ENCODE results near the gene CROT. TPM values are rescaled to one million over a fixed set of nuclear protein-coding genes. Genes with fewer than 3 reads are reported as not detected.

The CROT gene
- total RNA-seq, 8 experiments from 2014 or later, result 5.8 to 18.2 (median 9.0) TPM

- in situ Hi-C loops (cut with MboI; ENCODE audit: low pct_unique_long_range_greater_than_20kb in 2 of 9, low sequenced_read_pairs in 9 of 9, unreplicated experiment in 9 of 9), result loop anchor here in 3 of 9 experiments (25.0 kb wide), 3 partner anchors 92 to 1517 kb away; no protein-coding TSS in a partner anchor
- Histone ChIP-seq H3K4me1 (replicated peaks in 1 of 2) (no peaks in the 10 kb centered on the region), H3K27ac (no peak overlapping the region), H3K4me3 (no peak overlapping the region)
- ATAC-seq (replicated peaks in 6 of 8), result no peak
Observed at GRCh38 chr7:87404674-87405073, 59.2 kb downstream of the CROT start.

GRCh38 chr7:87411186-87411585 is 65.7 kb downstream of the CROT start:
- 83 to 100% (median 100%) methylated on average over 1 of the region's 1 CpG; no CpG with 5 or more reads in 2 of the 10 experiments for WGBS, 10 experiments
- H3K4me3 ChIP-seq, result no peak overlapping the region
- H3K4me1 ChIP-seq (replicated peaks in 1 of 2), result no peaks in the 10 kb centered on the region
- in situ Hi-C loops (cut with MboI; ENCODE audit: low pct_unique_long_range_greater_than_20kb in 2 of 9, low sequenced_read_pairs in 9 of 9, unreplicated experiment in 9 of 9), result loop anchor here in 5 of 9 experiments (10.0 to 25.0 kb wide), 4 partner anchors 96 to 1524 kb away; no protein-coding TSS in a partner anchor
- ATAC-seq (replicated peaks in 6 of 8), result peak in 1 of 8 experiments; percentile 52
- H3K27ac ChIP-seq, result no peak overlapping the region

- Histone ChIP-seq H3K4me3 (no peak overlapping the region), H3K27ac (no peak overlapping the region), H3K4me1 (replicated peaks in 1 of 2) (no peaks in the 10 kb centered on the region)
- 73 to 100% (median 100%) methylated on average over 1 of the region's 1 CpG; no CpG with 5 or more reads in 3 of the 10 experiments for WGBS, 10 experiments
- no peak for ATAC-seq (replicated peaks in 6 of 8)
- in situ Hi-C loops (cut with MboI; ENCODE audit: low pct_unique_long_range_greater_than_20kb in 2 of 9, low sequenced_read_pairs in 9 of 9, unreplicated experiment in 9 of 9), result loop anchor here in 5 of 9 experiments (10.0 to 25.0 kb wide), 4 partner anchors 98 to 1526 kb away; no protein-coding TSS in a partner anchor
Observed at GRCh38 chr7:87413029-87413428, 67.6 kb downstream of the CROT start.

GRCh38 chr7:87413951-87414793 is 68.7 kb downstream of the CROT start:
- in situ Hi-C loops (cut with MboI; ENCODE audit: low pct_unique_long_range_greater_than_20kb in 2 of 9, low sequenced_read_pairs in 9 of 9, unreplicated experiment in 9 of 9), result loop anchor here in 5 of 9 experiments (10.0 to 25.0 kb wide), 4 partner anchors 99 to 1527 kb away; no protein-coding TSS in a partner anchor
- no peaks in the 10 kb centered on the region for H3K4me1 ChIP-seq (replicated peaks in 1 of 2)
- WGBS, 10 experiments, result 0 to 100% (median 67%) methylated on average over 1 to 4 of the region's 4 CpGs; no CpG with 5 or more reads in 1 of the 10 experiments
- no peak overlapping the region for H3K4me3 ChIP-seq
- ATAC-seq (replicated peaks in 6 of 8), result peak in 3 of 8 experiments; percentile 51 to 79 (median 67)
- H3K27ac ChIP-seq, result no peak overlapping the region

GRCh38 chr7:87414794-87415188 is 69.3 kb downstream of the CROT start:
- ATAC-seq (replicated peaks in 6 of 8), result no peak
- no peak overlapping the region for H3K27ac ChIP-seq
- no peak overlapping the region for H3K4me3 ChIP-seq
- in situ Hi-C loops (cut with MboI; ENCODE audit: low pct_unique_long_range_greater_than_20kb in 2 of 9, low sequenced_read_pairs in 9 of 9, unreplicated experiment in 9 of 9), result loop anchor here in 5 of 9 experiments (10.0 to 25.0 kb wide), 4 partner anchors 100 to 1527 kb away; no protein-coding TSS in a partner anchor
- H3K4me1 ChIP-seq (replicated peaks in 1 of 2), result no peaks in the 10 kb centered on the region
- WGBS, 10 experiments, result 0 to 75% (median 40%) methylated on average over 1 to 2 of the region's 2 CpGs; no CpG with 5 or more reads in 3 of the 10 experiments

GRCh38 chr7:87416682-87417587 is 71.5 kb downstream of the CROT start:
- H3K4me3 ChIP-seq, result no peak overlapping the region
- WGBS, 10 experiments, result 20 to 83% (median 55%) methylated on average over 1 to 5 of the region's 5 CpGs; no CpG with 5 or more reads in 1 of the 10 experiments
- in situ Hi-C loops (cut with MboI; ENCODE audit: low pct_unique_long_range_greater_than_20kb in 2 of 9, low sequenced_read_pairs in 9 of 9, unreplicated experiment in 9 of 9), result loop anchor here in 5 of 9 experiments (10.0 to 25.0 kb wide), 4 partner anchors 102 to 1530 kb away; no protein-coding TSS in a partner anchor
- no peak overlapping the region for H3K27ac ChIP-seq
- peak in 7 of 8 experiments; percentile 35 to 74 (median 55) for ATAC-seq (replicated peaks in 6 of 8)
- H3K4me1 ChIP-seq (replicated peaks in 1 of 2), result no peaks in the 10 kb centered on the region

- Histone ChIP-seq H3K4me3 (no peak overlapping the region), H3K4me1 (replicated peaks in 1 of 2) (no peaks in the 10 kb centered on the region), H3K27ac (no peak overlapping the region)
- in situ Hi-C loops (cut with MboI; ENCODE audit: low pct_unique_long_range_greater_than_20kb in 2 of 9, low sequenced_read_pairs in 9 of 9, unreplicated experiment in 9 of 9), result loop anchor here in 4 of 9 experiments (10.0 to 25.0 kb wide), 4 partner anchors 105 to 1533 kb away; no protein-coding TSS in a partner anchor
- ATAC-seq (replicated peaks in 6 of 8), result no peak
- WGBS, 10 experiments, result 38 to 100% (median 88%) methylated on average over 1 to 4 of the region's 4 CpGs; no CpG with 5 or more reads in 3 of the 10 experiments
Observed at GRCh38 chr7:87420173-87420572, 74.7 kb downstream of the CROT start.

- ATAC-seq (replicated peaks in 6 of 8), result no peak
- H3K4me1 ChIP-seq (replicated peaks in 1 of 2), result no peaks in the 10 kb centered on the region
- 53 to 100% (median 86%) methylated on average over 1 to 4 of the region's 5 CpGs; no CpG with 5 or more reads in 1 of the 10 experiments for WGBS, 10 experiments
- in situ Hi-C loops (cut with MboI; ENCODE audit: low pct_unique_long_range_greater_than_20kb in 2 of 9, low sequenced_read_pairs in 9 of 9, unreplicated experiment in 9 of 9), result loop anchor here in 4 of 9 experiments (10.0 to 25.0 kb wide), 4 partner anchors 109 to 1537 kb away; no protein-coding TSS in a partner anchor
- H3K4me3 ChIP-seq, result no peak overlapping the region
- H3K27ac ChIP-seq, result no peak overlapping the region
Observed at GRCh38 chr7:87424075-87424474, 78.6 kb downstream of the CROT start.

- H3K4me1 ChIP-seq (replicated peaks in 1 of 2), result no peaks in the 10 kb centered on the region
- in situ Hi-C loops (cut with MboI; ENCODE audit: low pct_unique_long_range_greater_than_20kb in 2 of 9, low sequenced_read_pairs in 9 of 9, unreplicated experiment in 9 of 9), result loop anchor here in 1 of 9 experiments (10.0 kb wide), 1 partner anchor 111 kb away; no protein-coding TSS in a partner anchor
- no peak overlapping the region for H3K4me3 ChIP-seq
- H3K27ac ChIP-seq, result no peak overlapping the region
- no peak for ATAC-seq (replicated peaks in 6 of 8)
- 0 to 100% (median 64%) methylated on average over 2 to 3 of the region's 3 CpGs for WGBS, 10 experiments
Observed at GRCh38 chr7:87426160-87426559, 80.7 kb downstream of the CROT start.

GRCh38 chr7:87427288-87427687 is 81.8 kb downstream of the CROT start:
- Histone ChIP-seq H3K4me1 (replicated peaks in 1 of 2) (no peaks in the 10 kb centered on the region), H3K27ac (no peak overlapping the region), H3K4me3 (no peak overlapping the region)
- 21 to 100% (median 75%) methylated on average over 1 to 3 of the region's 3 CpGs; no CpG with 5 or more reads in 1 of the 10 experiments for WGBS, 10 experiments
- ATAC-seq (replicated peaks in 6 of 8), result no peak
- in situ Hi-C loops (cut with MboI; ENCODE audit: low pct_unique_long_range_greater_than_20kb in 2 of 9, low sequenced_read_pairs in 9 of 9, unreplicated experiment in 9 of 9), result loop anchor here in 1 of 9 experiments (10.0 kb wide), 1 partner anchor 112 kb away; no protein-coding TSS in a partner anchor

GRCh38 chr7:87432536-87432935 is 87.1 kb downstream of the CROT start:
- WGBS, 10 experiments, result 15 to 96% (median 78%) methylated on average over 2 of the region's 2 CpGs; no CpG with 5 or more reads in 1 of the 10 experiments
- in situ Hi-C loops (cut with MboI; ENCODE audit: low pct_unique_long_range_greater_than_20kb in 2 of 9, low sequenced_read_pairs in 9 of 9, unreplicated experiment in 9 of 9), result no loop called here
- Histone ChIP-seq H3K27ac (no peak overlapping the region), H3K4me1 (replicated peaks in 1 of 2) (no peaks in the 10 kb centered on the region), H3K4me3 (no peak overlapping the region)
- no peak for ATAC-seq (replicated peaks in 6 of 8)

GRCh38 chr7:87435546-87435945 is 90.1 kb downstream of the CROT start:
- Histone ChIP-seq H3K27ac (no peak overlapping the region), H3K4me3 (no peak overlapping the region), H3K4me1 (replicated peaks in 1 of 2) (no peaks in the 10 kb centered on the region)
- ATAC-seq (replicated peaks in 6 of 8), result no peak
- in situ Hi-C loops (cut with MboI; ENCODE audit: low pct_unique_long_range_greater_than_20kb in 2 of 9, low sequenced_read_pairs in 9 of 9, unreplicated experiment in 9 of 9), result no loop called here
